ENCODE data around the gene CNN1.

DNA sequence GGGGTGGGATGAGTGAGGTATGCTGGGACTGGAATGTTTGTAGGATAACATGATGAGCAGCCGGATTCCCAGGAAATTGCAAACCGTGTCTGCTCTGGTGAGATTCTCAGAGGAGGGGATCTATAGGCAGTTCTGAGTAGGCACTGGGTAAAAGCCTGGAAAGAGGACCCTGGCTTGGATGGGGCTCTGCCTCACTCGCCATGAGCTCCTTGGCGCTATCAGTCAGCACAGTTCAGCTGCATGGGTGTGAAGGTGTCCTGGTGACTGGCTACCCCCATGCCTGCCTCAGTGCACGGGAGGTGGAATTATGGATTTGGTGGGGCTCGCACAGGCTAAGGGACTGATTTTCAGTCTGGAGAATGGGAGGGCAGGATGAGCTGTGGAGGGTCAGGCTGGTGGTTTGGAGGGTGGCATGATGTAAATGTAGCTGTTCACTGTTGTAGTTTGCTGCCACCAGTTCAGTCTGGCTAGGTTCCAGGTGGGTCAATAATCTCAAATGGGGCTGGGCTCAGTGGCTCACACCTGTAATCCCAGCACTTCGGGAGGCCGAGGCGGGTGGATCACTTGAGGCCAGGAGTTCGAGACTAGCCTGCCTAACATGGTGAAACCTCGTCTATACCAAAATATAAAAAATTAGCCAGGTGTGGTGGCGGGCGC, 49.5 kb downstream of the CNN1 start:
- TF ChIP-seq CTCF (IDR thresholded peaks at IDR 0.05; ENCODE audit: low read depth, low read length) (peak; percentile 12; the same call in 1 of the 2 replicates), EZH2phosphoT487 (IDR thresholded peaks at IDR 0.05; ENCODE audit: low read depth) (no peak)

All from OCI-LY3 (cell line).